Adrenal gland (tissue), 12 donors: ENCODE data around the gene SLC4A7. TPM values are rescaled to one million over a fixed set of nuclear protein-coding genes. Genes with fewer than 3 reads are reported as not detected.

Experiments
- DNase-seq, 7 donors: peaks; one replicate each; pipeline ENCODE4 v3.0.0-alpha.2; 2019 to 2020
- H3K27ac ChIP-seq, 5 donors: fragments of 200-600 bp; sonication (generic) in 4 of 5; 1 replicate in 3 of 5; 2 replicates in 2 of 5; pipeline versions ENCODE4 v1.5.1 to v1.8.0; 2016 to 2020; ENCODE audit warnings: mild to moderate bottlenecking in 1 of 5
- H3K27me3 ChIP-seq: fragments of 200-600 bp; 2 replicates; pipeline ENCODE4 v1.8.0; 2021
- H3K36me3 ChIP-seq, 2 donors: fragments of 200-600 bp; replicated peaks in 1 of 2; 1 replicate in 1 of 2; 2 replicates in 1 of 2; pipeline versions ENCODE4 v1.5.1 to v1.8.0; 2018 to 2022
- H3K4me1 ChIP-seq, 2 donors: fragments of 200-600 bp; replicated peaks in 1 of 2; 1 replicate in 1 of 2; 2 replicates in 1 of 2; pipeline versions ENCODE4 v1.5.1 to v1.8.0; 2018 to 2021
- H3K4me3 ChIP-seq, 4 donors: fragments of 200-600 bp; sonication (generic) in 3 of 4; one replicate each; pipeline ENCODE4 v1.5.1; 2016 to 2018
- H3K9me3 ChIP-seq, 3 donors: fragments of 200-600 bp; sonication (generic) in 1 of 3; replicated peaks in 1 of 3; 1 replicate in 2 of 3; 2 replicates in 1 of 3; pipeline versions ENCODE4 v1.5.1 to v1.8.0; 2016 to 2021
- POLR2A ChIP-seq, 2 donors: fragments of 450-650 bp; IDR thresholded peaks; one replicate each; pipeline ENCODE4 v1.6.1; 2017; ENCODE audit warnings: antibody characterized with exemption in 2 of 2, mild to moderate bottlenecking in 2 of 2, moderate library complexity in 1 of 2
- WGBS, 4 donors: extraction: QIAGEN DNeasy Blood & Tissue Kit in 2 of 4; methylation state at CpG; one replicate each; pipeline versions ENCODE4 v1.1.5 to v1.1.7; 2013 to 2017; 5-methylcytosine and 5-hydroxymethylcytosine counted together
- intact Hi-C, 2 donors: fragments of 100-400 bp; cut with DNase I; formaldehyde crosslinking; loops; one replicate each; pipeline versions ENCODE4 v1.14.1 to v1.15.0; 2022 to 2023
- polyA plus RNA-seq, 3 donors: library from polyadenylated mRNA; stranded (reverse); fragments of 200-250 nt in 2 of 3; fragments of 350-450 nt in 1 of 3; fragmentation: Illumina TruSeq in 1 of 3; extraction: RNeasy Lipid Tissue Mini Kit (QIAGEN cat#74804) in 1 of 3; gene quantifications; one replicate each; pipeline ENCODE4 v1.2.3, GENCODE V29; 2013 to 2014
- total RNA-seq, 9 donors: library from RNA; depleted of rRNA in 4 of 9; stranded (reverse); fragments of >200 nt in 4 of 9; fragments of 120-200 nt in 1 of 9; fragmentation: NEBNext Ultra II Directional in 1 of 9; extraction: Animal tissue kit (Norgen Biotek cat#: 25700) in 1 of 9; gene quantifications; one replicate each; pipeline versions ENCODE4 v1.1.0 to v1.2.4, GENCODE V29; 2013 to 2023
- TF ChIP-seq, protein P1 (sequence below), 6 experiments: fragments of 450-650 bp in 4 of 6; fragments of 200-600 bp in 2 of 6; sonication (generic) in 1 of 6; IDR thresholded peaks; 1 replicate in 5 of 6; 2 replicates in 1 of 6; pipeline versions ENCODE4 v1.5.1 to v1.8.0; 2016 to 2021; ENCODE audit warnings: antibody characterized with exemption in 6 of 6, mild to moderate bottlenecking in 2 of 6, moderate library complexity in 1 of 6
- donor health status: healthy with polysubstance abuse.
- donor health status: Bipolar disorder and iron deficiency.
- donor health status: DM: yes; HTN: yes; CAD: no.
- donor health status: DM: no; HTN: no; CAD: no.
- donor health status: DM: no; HTN: no; CAD: no.
- donor health status: DM: yes; HTN: yes; CAD: no.

Gene SLC4A7
- total and polyA plus RNA-seq, 12 donors, result 2.7 to 34.5 (median 11.6) TPM

- no peaks in the 10 kb centered on the region for H3K27me3 ChIP-seq
- intact Hi-C loops, result no loop called here
- H3K36me3 ChIP-seq, result no peaks in the 10 kb centered on the region
- H3K4me3 ChIP-seq, result no peak overlapping the region
- DNase-seq, result no peak
- TF ChIP-seq POLR2A (IDR thresholded peaks at IDR 0.05), result no peak
- TF ChIP-seq, protein P1, sequence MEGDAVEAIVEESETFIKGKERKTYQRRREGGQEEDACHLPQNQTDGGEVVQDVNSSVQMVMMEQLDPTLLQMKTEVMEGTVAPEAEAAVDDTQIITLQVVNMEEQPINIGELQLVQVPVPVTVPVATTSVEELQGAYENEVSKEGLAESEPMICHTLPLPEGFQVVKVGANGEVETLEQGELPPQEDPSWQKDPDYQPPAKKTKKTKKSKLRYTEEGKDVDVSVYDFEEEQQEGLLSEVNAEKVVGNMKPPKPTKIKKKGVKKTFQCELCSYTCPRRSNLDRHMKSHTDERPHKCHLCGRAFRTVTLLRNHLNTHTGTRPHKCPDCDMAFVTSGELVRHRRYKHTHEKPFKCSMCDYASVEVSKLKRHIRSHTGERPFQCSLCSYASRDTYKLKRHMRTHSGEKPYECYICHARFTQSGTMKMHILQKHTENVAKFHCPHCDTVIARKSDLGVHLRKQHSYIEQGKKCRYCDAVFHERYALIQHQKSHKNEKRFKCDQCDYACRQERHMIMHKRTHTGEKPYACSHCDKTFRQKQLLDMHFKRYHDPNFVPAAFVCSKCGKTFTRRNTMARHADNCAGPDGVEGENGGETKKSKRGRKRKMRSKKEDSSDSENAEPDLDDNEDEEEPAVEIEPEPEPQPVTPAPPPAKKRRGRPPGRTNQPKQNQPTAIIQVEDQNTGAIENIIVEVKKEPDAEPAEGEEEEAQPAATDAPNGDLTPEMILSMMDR (IDR thresholded peaks at IDR 0.05), result no peak
- peaks cover 0 to 3% of the 10 kb centered on the region in 2 donors for H3K4me1 ChIP-seq
- H3K27ac ChIP-seq, result no peak overlapping the region
- H3K9me3 ChIP-seq, result no peaks in the 10 kb centered on the region
- 95 to 98% (median 96%) methylated on average over 8 of the region's 8 CpGs for WGBS, 4 donors
These were observed 22.0 kb downstream of the SLC4A7 start for GRCh38 chr3:27462228-27462627.

GRCh38 chr3:27458929-27459328, 25.3 kb downstream of the SLC4A7 start:
- H3K4me1 ChIP-seq, result no peaks in the 10 kb centered on the region
- H3K27me3 ChIP-seq, result no peaks in the 10 kb centered on the region
- intact Hi-C loops, result no loop called here
- H3K9me3 ChIP-seq, result no peaks in the 10 kb centered on the region
- no peak for DNase-seq
- H3K36me3 ChIP-seq, result no peaks in the 10 kb centered on the region
- no peak overlapping the region for H3K27ac ChIP-seq
- no peak for TF ChIP-seq POLR2A (IDR thresholded peaks at IDR 0.05)
- TF ChIP-seq, protein P1 (IDR thresholded peaks at IDR 0.05), result no peak
- 68 to 73% (median 71%) methylated on average over 6 of the region's 6 CpGs for WGBS, 4 donors
- no peak overlapping the region for H3K4me3 ChIP-seq

DNA sequence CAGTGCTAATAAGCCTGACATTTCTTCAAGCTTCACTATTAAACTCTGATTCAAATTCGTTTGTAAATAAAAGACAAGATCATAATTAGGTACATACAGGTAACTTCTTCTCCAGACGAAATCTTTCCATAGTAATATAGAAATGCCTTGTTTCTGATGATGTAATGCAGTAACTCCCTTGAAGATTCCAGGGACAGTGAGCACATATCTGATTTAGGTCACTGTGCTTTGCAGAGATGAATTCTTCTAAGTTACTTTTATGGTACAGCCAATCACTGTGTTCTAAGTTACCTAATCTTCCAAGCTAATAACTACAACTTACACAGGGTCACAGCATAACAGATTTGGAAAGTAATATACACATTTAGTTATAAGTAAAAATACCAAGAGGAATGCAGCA, 27.6 kb downstream of the SLC4A7 start:
- Histone ChIP-seq H3K9me3 (no peaks in the 10 kb centered on the region), H3K4me1 (no peaks in the 10 kb centered on the region), H3K4me3 (no peak overlapping the region), H3K27me3 (no peaks in the 10 kb centered on the region), H3K36me3 (no peaks in the 10 kb centered on the region), H3K27ac (no peak overlapping the region)
- no peak for TF ChIP-seq POLR2A (IDR thresholded peaks at IDR 0.05)
- TF ChIP-seq, protein P1 (IDR thresholded peaks at IDR 0.05), result no peak
- no peak for DNase-seq
- 62 to 75% (median 66%) methylated on average over 2 of the region's 2 CpGs for WGBS, 4 donors
- intact Hi-C loops, result no loop called here

- Histone ChIP-seq H3K4me3 (no peak overlapping the region), H3K27me3 (no peaks in the 10 kb centered on the region), H3K36me3 (no peaks in the 10 kb centered on the region), H3K9me3 (no peaks in the 10 kb centered on the region), H3K27ac (no peak overlapping the region), H3K4me1 (no peaks in the 10 kb centered on the region)
- DNase-seq, result no peak
- TF ChIP-seq, protein P1 (IDR thresholded peaks at IDR 0.05), result no peak
- no peak for TF ChIP-seq POLR2A (IDR thresholded peaks at IDR 0.05)
- intact Hi-C loops, result no loop called here
These were observed 29.3 kb downstream of the SLC4A7 start for GRCh38 chr3:27454914-27455313.
